Measurements from ENCODE around the gene ADAMTSL4.
"Not testable (repeated sequence)": the region's sequence is repeated elsewhere in the genome, so short reads cannot be mapped to it uniquely, and the experiment has no call there.

- not testable (repeated sequence) for TF ChIP-seq POLR2A (IDR thresholded peaks at IDR 0.05); CTCF (IDR thresholded peaks at IDR 0.05); POLR2AphosphoS5 (IDR thresholded peaks at IDR 0.05; ENCODE audit: insufficient read depth in 1 of 2, low read depth in 1 of 2)
Measured at GRCh38 chr1:150580966-150581365, 31.8 kb downstream of the ADAMTSL4 start.

Measured in vagina (tissue), 2 donors.